PC-9 (cell line): ENCODE data around the gene ADAMTS7.
"Not testable (repeated sequence)": the region's sequence is repeated elsewhere in the genome, so short reads cannot be mapped to it uniquely, and the experiment has no call there.

Experiments
- EZH2 ChIP-seq: fragments of 200-600 bp; sonication (generic); IDR thresholded peaks from 2 replicates; pipeline ENCODE4 v1.8.0; 2017; ENCODE audit warnings: antibody characterized with exemption, low read depth
- TF ChIP-seq, protein P1 (sequence below): fragments of 200-600 bp; sonication (generic); conservative IDR thresholded peaks from 2 replicates; pipeline ENCODE4 v1.6.1; 2017; ENCODE audit warnings: mixed run types, antibody characterized with exemption, mild to moderate bottlenecking, moderate library complexity

DNA sequence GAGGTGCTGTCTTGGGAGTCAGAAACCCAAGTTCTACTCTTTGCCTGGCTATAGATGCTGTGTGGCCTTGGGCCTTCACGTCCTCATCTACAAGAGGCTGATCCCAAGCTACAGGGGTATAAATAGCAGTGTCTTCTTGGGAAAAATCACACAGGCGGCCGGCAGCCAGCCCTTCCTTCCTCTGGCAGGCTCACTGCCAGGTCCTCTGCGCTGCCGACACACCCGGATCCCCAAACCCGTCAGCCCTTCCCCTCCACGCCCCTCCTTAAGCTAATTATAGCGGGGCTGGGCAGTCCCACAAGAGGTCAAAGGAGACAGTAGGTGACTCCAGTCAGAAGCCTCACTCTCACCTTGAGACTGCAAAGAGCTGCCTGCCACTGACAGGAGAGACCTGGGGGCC, 31.3 kb downstream of the ADAMTS7 start:
- TF ChIP-seq, protein P1, sequence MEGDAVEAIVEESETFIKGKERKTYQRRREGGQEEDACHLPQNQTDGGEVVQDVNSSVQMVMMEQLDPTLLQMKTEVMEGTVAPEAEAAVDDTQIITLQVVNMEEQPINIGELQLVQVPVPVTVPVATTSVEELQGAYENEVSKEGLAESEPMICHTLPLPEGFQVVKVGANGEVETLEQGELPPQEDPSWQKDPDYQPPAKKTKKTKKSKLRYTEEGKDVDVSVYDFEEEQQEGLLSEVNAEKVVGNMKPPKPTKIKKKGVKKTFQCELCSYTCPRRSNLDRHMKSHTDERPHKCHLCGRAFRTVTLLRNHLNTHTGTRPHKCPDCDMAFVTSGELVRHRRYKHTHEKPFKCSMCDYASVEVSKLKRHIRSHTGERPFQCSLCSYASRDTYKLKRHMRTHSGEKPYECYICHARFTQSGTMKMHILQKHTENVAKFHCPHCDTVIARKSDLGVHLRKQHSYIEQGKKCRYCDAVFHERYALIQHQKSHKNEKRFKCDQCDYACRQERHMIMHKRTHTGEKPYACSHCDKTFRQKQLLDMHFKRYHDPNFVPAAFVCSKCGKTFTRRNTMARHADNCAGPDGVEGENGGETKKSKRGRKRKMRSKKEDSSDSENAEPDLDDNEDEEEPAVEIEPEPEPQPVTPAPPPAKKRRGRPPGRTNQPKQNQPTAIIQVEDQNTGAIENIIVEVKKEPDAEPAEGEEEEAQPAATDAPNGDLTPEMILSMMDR, result not testable (repeated sequence)
- not testable (repeated sequence) for TF ChIP-seq EZH2
